Measurements from ENCODE around the gene FRY. TPM values are rescaled to one million over a fixed set of nuclear protein-coding genes. Genes with fewer than 3 reads are reported as not detected.

The FRY gene
- total RNA-seq, 2 experiments from 2014 or later, result 3.0 to 7.0 TPM

- Histone ChIP-seq H3K4me3 (ENCODE audit: low read depth, low read length, poor library complexity, severe bottlenecking) (no peak overlapping the region), H3K27ac (ENCODE audit: low read depth, low read length, poor library complexity, severe bottlenecking) (no peak overlapping the region), H3K36me3 (ENCODE audit: insufficient read depth, low read length) (no peaks in the 10 kb centered on the region), H3K9me3 (ENCODE audit: low read length) (no peaks in the 10 kb centered on the region), H3K4me2 (ENCODE audit: low read length) (no peak overlapping the region), H3K4me1 (ENCODE audit: insufficient read depth, low read length, poor library complexity, severe bottlenecking) (no peaks in the 10 kb centered on the region), H2AFZ (ENCODE audit: low read length) (no peak overlapping the region), H3K79me2 (ENCODE audit: insufficient read depth, low read depth, low read length) (no peaks in the 10 kb centered on the region), H3K9me2 (ENCODE audit: insufficient read depth, low read length) (no peaks in the 10 kb centered on the region), H4K20me1 (ENCODE audit: insufficient read depth, low read length) (no peaks in the 10 kb centered on the region)
- DNase-seq (ENCODE audit: low spot score), result no peak
- no TSS peak for BruUV-seq (replicated peaks)
- POLR2A ChIA-PET, result interaction anchor here (0.5 kb wide), 1 partner anchor 268 kb away, joined by 3 read pairs; no protein-coding TSS in a partner anchor
- CTCF ChIA-PET (ENCODE audit: unreplicated experiment), result interaction anchor here (1.0 to 1.8 kb wide), 2 partner anchors 11 to 12 kb away, joined by 3 to 4 read pairs; no protein-coding TSS in a partner anchor
- intact Hi-C loops (cut with micrococcal nuclease; ENCODE audit: unreplicated experiment), result no loop called here
- TF ChIP-seq CTCF (conservative IDR thresholded peaks at IDR 0.05; ENCODE audit: low read length) (no peak), EZH2phosphoT487 (IDR thresholded peaks at IDR 0.05; ENCODE audit: borderline replicate concordance, low read depth, low read length) (no peak)
Measured at GRCh38 chr13:32234914-32235313, 203.3 kb downstream of the FRY start.

- intact Hi-C loops (cut with micrococcal nuclease; ENCODE audit: unreplicated experiment), result no loop called here
- no peak for DNase-seq (ENCODE audit: low spot score)
- Histone ChIP-seq H3K4me3 (ENCODE audit: low read depth, low read length, poor library complexity, severe bottlenecking) (no peak overlapping the region), H4K20me1 (ENCODE audit: insufficient read depth, low read length) (no peaks in the 10 kb centered on the region), H3K9me2 (ENCODE audit: insufficient read depth, low read length) (no peaks in the 10 kb centered on the region), H3K9me3 (ENCODE audit: low read length) (no peaks in the 10 kb centered on the region), H3K4me1 (ENCODE audit: insufficient read depth, low read length, poor library complexity, severe bottlenecking) (no peaks in the 10 kb centered on the region), H2AFZ (ENCODE audit: low read length) (no peak overlapping the region), H3K79me2 (ENCODE audit: insufficient read depth, low read depth, low read length) (no peaks in the 10 kb centered on the region), H3K27ac (ENCODE audit: low read depth, low read length, poor library complexity, severe bottlenecking) (no peak overlapping the region), H3K4me2 (ENCODE audit: low read length) (no peak overlapping the region), H3K36me3 (ENCODE audit: insufficient read depth, low read length) (no peaks in the 10 kb centered on the region)
- TF ChIP-seq EZH2phosphoT487 (IDR thresholded peaks at IDR 0.05; ENCODE audit: borderline replicate concordance, low read depth, low read length), result no peak
- TF ChIP-seq CTCF (conservative IDR thresholded peaks at IDR 0.05; ENCODE audit: low read length), result no peak
- ChIA-PET CTCF (ENCODE audit: unreplicated experiment) (interaction anchor here (0.9 kb wide), 1 partner anchor 9 kb away, joined by 3 read pairs; no protein-coding TSS in a partner anchor), POLR2A (interaction anchor here (1.2 to 2.3 kb wide), 2 partner anchors 10 to 77 kb away, joined by 4 to 5 read pairs; partner anchors contain the start of genes BRCA2 and ZAR1L)
- BruUV-seq (replicated peaks), result no TSS peak
Measured at GRCh38 chr13:32237681-32238080, 206.1 kb downstream of the FRY start.

GRCh38 chr13:32243695-32244094 lies 212.1 kb downstream of the FRY start:
- BruUV-seq (replicated peaks), result no TSS peak
- TF ChIP-seq EZH2phosphoT487 (IDR thresholded peaks at IDR 0.05; ENCODE audit: borderline replicate concordance, low read depth, low read length) (no peak), CTCF (conservative IDR thresholded peaks at IDR 0.05; ENCODE audit: low read length) (no peak)
- ChIA-PET CTCF (ENCODE audit: unreplicated experiment) (no interaction called here), POLR2A (no interaction called here)
- no peak overlapping the region for H3K27ac ChIP-seq (ENCODE audit: low read depth, low read length, poor library complexity, severe bottlenecking)
- DNase-seq (ENCODE audit: low spot score), result no peak
- intact Hi-C loops (cut with micrococcal nuclease; ENCODE audit: unreplicated experiment), result loop anchor here (10.0 kb wide), 1 partner anchor 201 kb away; no protein-coding TSS in a partner anchor
- H3K79me2 ChIP-seq (ENCODE audit: insufficient read depth, low read depth, low read length), result no peaks in the 10 kb centered on the region
- no peaks in the 10 kb centered on the region for H4K20me1 ChIP-seq (ENCODE audit: insufficient read depth, low read length)
- H3K4me2 ChIP-seq (ENCODE audit: low read length), result no peak overlapping the region
- H3K9me2 ChIP-seq (ENCODE audit: insufficient read depth, low read length), result no peaks in the 10 kb centered on the region
- H3K36me3 ChIP-seq (ENCODE audit: insufficient read depth, low read length), result no peaks in the 10 kb centered on the region
- no peaks in the 10 kb centered on the region for H3K4me1 ChIP-seq (ENCODE audit: insufficient read depth, low read length, poor library complexity, severe bottlenecking)
- H2AFZ ChIP-seq (ENCODE audit: low read length), result no peak overlapping the region
- H3K9me3 ChIP-seq (ENCODE audit: low read length), result no peaks in the 10 kb centered on the region
- no peak overlapping the region for H3K4me3 ChIP-seq (ENCODE audit: low read depth, low read length, poor library complexity, severe bottlenecking)
